Effector memory CD4-positive, alpha-beta T cell (primary cell): Measurements from ENCODE around the gene EP400.
"Not testable (repeated sequence)": the region's sequence is repeated elsewhere in the genome, so short reads cannot be mapped to it uniquely, and the experiment has no call there.

Source experiments
- DNase-seq, 3 donors: peaks; one replicate each; pipeline ENCODE4 v3.0.0-alpha.2; 2020
- H3K27ac ChIP-seq: 2 replicates; pipeline ENCODE4 v1.7.0; 2013; ENCODE audit warnings: mild to moderate bottlenecking, low read length, moderate library complexity; ENCODE audit not compliant: insufficient read depth, poor library complexity, severe bottlenecking
- H3K27me3 ChIP-seq: replicated peaks from 2 replicates; pipeline ENCODE4 v1.7.0; 2013; ENCODE audit warnings: mild to moderate bottlenecking, low read length; ENCODE audit not compliant: insufficient read depth, control insufficient read depth, poor library complexity, severe bottlenecking
- H3K36me3 ChIP-seq: 2 replicates; pipeline ENCODE4 v1.7.0; 2013; ENCODE audit warnings: mild to moderate bottlenecking, low read length, moderate library complexity; ENCODE audit not compliant: control insufficient read depth, insufficient read depth
- H3K4me1 ChIP-seq: 2 replicates; pipeline ENCODE4 v1.7.0; 2013; ENCODE audit warnings: low read length, mild to moderate bottlenecking; ENCODE audit not compliant: control insufficient read depth, insufficient read depth, poor library complexity, severe bottlenecking
- H3K4me3 ChIP-seq: 2 replicates; pipeline ENCODE4 v1.7.0; 2013; ENCODE audit warnings: low read length, low read depth, mild to moderate bottlenecking; ENCODE audit not compliant: insufficient read depth, poor library complexity, severe bottlenecking
- H3K9me3 ChIP-seq: 2 replicates; pipeline ENCODE4 v1.7.0; 2013; ENCODE audit warnings: mild to moderate bottlenecking, low read length, moderate library complexity; ENCODE audit not compliant: control insufficient read depth

EP400 gene

DNA sequence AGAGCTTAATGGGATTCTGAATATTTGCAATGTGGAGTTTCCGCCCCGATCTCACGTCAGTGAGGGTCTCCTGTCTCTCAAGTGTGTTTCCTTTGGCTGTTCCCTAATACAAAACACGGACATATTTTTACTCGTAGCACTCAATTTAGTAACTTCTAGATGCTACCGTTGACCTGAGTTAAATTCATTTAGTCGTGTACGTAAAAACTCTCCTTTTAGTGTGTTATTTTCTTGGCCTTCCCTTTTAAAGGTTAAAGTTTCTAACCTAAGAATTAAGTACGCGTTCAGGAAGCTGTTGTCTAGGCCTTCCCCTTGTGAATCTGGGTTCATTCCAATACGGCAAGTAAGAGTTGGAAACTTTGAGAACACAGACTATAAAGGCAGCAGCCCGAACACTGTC, 130.0 kb downstream of the EP400 start:
- H3K36me3 ChIP-seq = peaks cover 34% of the 10 kb centered on the region
- no peaks in the 10 kb centered on the region for H3K27me3 ChIP-seq
- no peak overlapping the region for H3K4me3 ChIP-seq
- peaks cover 5% of the 10 kb centered on the region for H3K4me1 ChIP-seq
- no peak overlapping the region for H3K27ac ChIP-seq
- no peaks in the 10 kb centered on the region for H3K9me3 ChIP-seq
- DNase-seq = no peak

DNA sequence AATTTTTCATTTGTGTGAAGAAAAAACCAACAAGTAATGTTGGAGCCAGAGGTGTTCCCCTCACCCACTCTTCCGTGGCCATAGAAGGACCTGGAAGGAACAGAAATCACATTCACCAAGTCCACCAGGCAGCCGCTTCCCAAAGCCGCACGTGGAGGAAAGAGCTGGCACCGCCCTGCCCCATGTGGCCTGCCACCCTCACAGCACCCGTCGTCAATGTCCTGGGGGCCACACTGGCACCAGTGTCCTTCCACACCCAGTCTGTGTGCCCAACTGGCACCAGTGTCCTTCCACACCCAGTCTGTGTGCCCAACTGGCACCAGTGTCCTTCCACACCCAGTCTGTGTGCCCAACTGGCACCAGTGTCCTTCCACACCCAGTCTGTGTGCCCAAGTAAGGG, 130.8 kb downstream of the EP400 start:
- H3K4me3 ChIP-seq, H3K27me3 ChIP-seq, H3K9me3 ChIP-seq, DNase-seq, H3K27ac ChIP-seq: not testable (repeated sequence)
- peaks cover 26% of the 10 kb centered on the region for H3K36me3 ChIP-seq
- H3K4me1 ChIP-seq = peaks cover 13% of the 10 kb centered on the region

DNA sequence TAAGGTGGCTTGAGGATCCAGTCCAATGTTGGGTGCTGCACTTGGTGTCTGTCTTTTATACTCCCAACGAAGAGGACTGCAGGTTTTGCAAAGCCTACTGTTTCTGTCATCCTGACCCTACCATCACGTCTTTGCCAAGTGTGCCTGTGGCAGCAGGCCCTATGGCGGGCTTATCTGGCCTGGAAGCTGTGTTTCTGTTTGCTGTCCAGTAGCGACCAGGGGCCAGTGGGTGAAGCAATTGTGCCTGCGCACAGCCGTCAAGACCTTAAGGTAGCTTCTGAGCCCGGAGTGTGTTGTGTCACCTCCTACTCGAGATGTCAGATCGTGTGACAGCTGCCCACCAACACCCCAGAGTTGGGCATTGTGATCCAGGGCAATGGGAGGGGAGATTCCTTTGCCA, 131.7 kb downstream of the EP400 start:
- no peak overlapping the region for H3K4me3 ChIP-seq
- peaks cover 20% of the 10 kb centered on the region for H3K36me3 ChIP-seq
- no peak overlapping the region for H3K27ac ChIP-seq
- no peaks in the 10 kb centered on the region for H3K27me3 ChIP-seq
- H3K4me1 ChIP-seq = peaks cover 15% of the 10 kb centered on the region
- H3K9me3 ChIP-seq = no peaks in the 10 kb centered on the region
- DNase-seq = no peak

DNA sequence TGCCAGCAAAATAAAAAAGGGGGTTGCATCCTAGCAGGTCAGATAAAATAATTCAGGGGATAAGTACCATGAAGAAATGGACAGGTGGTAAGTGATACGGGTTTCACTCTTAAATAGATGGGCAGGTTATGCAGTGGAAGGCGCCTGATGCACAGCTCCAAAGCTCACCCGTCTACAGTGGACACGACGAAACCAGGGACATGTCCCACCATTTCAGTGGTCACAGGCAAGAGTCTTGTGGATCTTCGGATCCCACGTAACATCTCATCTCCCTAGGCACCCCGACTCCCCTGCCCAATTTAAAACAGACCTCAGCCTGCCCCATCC, 133.8 kb downstream of the EP400 start:
- Histone ChIP-seq H3K36me3 (no peaks in the 10 kb centered on the region), H3K4me3 (peak overlapping the region; percentile 86), H3K4me1 (peaks cover 15% of the 10 kb centered on the region), H3K27ac (peak overlapping the region; percentile 4), H3K27me3 (no peaks in the 10 kb centered on the region), H3K9me3 (no peaks in the 10 kb centered on the region)
- DNase-seq = no peak

DNA sequence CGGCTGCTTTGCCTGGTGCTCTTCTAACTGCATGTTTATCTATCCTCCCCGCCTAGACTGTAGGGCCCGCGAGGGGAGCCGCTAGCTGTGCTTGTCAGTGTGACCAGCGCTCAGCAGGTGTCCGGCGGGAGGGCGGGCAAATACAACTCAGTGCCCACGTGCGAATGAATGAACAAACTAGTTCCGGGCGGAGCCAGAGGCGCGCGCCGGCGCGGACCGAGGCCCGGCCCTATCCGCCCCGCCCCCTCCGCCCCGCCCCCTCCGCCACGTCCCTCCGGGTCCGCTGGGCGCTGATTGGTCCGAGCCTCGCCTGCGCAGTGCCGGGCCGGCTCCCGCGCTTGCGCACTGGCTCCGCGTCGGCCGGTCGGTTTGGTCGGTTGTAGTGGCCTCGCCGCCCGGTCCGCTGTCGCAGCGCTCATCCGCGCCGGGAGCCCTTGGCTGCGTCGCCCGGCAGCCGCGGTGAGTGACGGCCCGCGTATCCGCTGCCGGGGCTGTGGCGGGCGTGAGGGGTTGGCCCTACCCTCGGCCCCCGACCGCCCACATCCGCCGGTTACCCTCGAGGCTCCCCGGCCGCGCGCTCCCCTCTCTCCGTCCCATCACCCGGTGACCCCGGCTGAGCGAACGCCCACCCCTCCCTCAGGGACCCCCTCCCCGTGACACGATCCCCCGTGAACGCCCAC, 134.3 kb downstream of the EP400 start:
- Histone ChIP-seq H3K4me1 (peaks cover 15% of the 10 kb centered on the region), H3K36me3 (no peaks in the 10 kb centered on the region)

DNA sequence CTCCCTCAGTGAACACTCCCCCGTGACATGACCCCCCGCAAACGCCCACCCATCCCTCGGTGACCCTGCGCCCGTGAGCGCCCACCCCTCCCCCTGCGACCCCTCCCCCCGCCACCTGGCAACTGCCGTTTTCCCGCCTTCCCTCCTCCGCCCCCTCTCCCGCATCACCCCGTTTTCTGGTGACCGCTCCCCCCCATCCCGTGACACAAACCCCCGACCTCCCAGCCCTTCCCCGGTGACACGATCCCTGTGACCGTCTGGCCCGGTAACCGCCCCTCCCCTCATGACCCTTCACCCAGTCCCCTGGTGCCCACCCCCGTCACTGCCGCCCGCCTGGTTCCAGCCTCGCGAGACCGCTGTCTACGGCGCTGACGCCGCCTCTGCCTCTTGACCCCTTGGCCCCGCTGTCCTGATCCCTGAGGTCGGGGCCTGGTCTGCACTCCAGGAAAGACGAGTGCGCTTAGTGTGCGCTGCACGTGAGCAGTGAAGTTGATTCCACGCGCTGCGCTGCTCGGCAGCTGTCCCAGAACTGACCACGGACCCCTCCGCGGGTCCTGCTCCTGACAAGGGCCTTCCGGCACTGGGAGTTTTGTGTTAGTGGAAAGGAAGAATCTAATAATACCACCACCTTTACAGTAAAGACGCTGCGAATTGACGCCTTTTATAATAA, 135.0 kb downstream of the EP400 start:
- Histone ChIP-seq H3K4me3 (peak overlapping the region; percentile 86), H3K27me3 (no peaks in the 10 kb centered on the region), H3K4me1 (peaks cover 15% of the 10 kb centered on the region), H3K36me3 (no peaks in the 10 kb centered on the region), H3K9me3 (no peaks in the 10 kb centered on the region), H3K27ac (peak overlapping the region; percentile 78)
- DNase-seq = peak; percentile 33 to 58 (median 44)

More for the DNA sequence above, 134.3 kb downstream of the EP400 start:
- Histone ChIP-seq H3K27ac (peak overlapping the region; percentile 78), H3K9me3 (no peaks in the 10 kb centered on the region), H3K27me3 (no peaks in the 10 kb centered on the region), H3K4me3 (peak overlapping the region; percentile 86)
- peak; percentile 83 to 86 (median 86) for DNase-seq

DNA sequence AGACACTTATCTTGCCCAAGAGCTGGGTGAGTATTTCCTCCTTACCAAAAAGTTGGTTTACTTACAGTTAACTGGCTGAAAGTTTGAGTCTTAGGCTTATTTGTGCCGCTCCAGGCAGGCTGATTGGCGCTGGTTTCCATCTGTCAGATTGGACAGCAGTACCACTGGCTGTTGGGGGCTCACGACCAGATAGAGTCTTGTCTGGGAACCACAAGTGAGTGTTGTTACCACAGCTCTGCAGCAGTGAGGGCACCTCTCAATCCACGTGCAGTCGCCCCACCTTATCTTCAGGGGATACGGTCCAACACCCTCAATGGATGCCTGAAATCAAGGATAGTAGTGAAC, 135.5 kb downstream of the EP400 start:
- H3K4me1 ChIP-seq = peaks cover 15% of the 10 kb centered on the region
- H3K27ac ChIP-seq = peak overlapping the region; percentile 78
- peak overlapping the region; percentile 86 for H3K4me3 ChIP-seq
- H3K36me3 ChIP-seq = no peaks in the 10 kb centered on the region
- H3K27me3 ChIP-seq = no peaks in the 10 kb centered on the region
- no peak for DNase-seq
- no peaks in the 10 kb centered on the region for H3K9me3 ChIP-seq

DNA sequence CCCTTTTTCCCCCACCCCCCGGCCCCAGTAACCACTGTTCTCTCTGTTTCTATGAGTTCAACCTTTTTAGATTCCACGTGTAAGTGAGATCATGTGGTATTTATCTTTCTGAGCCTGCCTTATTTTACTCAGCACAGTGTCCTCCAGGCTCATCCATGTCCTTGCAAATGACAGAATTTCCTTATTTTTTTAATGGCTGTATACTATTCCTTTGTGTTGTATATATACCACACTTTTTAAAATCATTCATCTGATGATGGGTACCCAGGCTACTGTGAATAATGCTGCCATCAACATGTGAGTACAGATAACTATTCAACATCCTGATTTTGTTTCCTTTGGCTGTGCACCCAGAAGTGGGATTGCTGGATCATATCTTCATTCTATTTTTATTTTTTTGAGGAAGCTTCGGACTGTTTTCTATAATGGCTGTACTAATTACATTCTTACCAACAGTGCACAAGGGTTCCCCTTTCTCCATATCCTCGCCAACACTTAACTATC, 139.7 kb downstream of the EP400 start:
- Histone ChIP-seq H3K36me3 (no peaks in the 10 kb centered on the region), H3K4me3 (no peak overlapping the region), H3K27ac (no peak overlapping the region), H3K27me3 (no peaks in the 10 kb centered on the region), H3K9me3 (no peaks in the 10 kb centered on the region), H3K4me1 (peaks cover 11% of the 10 kb centered on the region)
- no peak for DNase-seq

DNA sequence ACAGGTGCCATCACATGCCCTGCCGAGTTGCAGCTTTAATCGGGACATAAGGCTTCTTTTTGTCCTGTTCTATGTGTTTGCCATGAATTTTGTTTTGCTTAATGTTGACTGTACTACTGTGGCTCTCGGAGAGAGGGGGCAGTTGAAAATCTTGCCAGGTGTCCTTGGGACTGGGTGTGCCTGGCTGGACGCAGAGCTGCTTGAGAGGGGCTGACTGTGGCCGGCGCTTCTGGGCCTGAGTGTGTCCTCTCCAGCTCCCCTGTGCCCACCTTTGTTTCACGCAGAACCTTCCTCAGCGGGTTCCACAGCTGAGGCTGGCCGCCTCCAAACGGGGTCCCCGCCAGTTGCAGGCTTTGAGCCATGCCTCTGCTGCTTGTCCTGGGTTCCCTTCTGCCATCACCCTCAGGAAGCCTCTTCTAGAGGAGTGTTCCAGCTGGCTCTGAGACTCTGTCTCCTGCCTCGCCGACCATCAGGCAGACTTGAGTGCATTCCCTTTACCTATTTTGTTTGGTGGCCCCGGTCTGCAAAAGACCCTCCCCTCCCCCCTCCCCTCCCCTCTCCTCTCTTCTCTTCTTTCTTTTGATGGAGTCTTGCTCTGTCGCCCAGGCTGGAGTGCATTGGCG, 144.6 kb downstream of the EP400 start:
- Histone ChIP-seq H3K9me3 (no peaks in the 10 kb centered on the region), H3K4me1 (no peaks in the 10 kb centered on the region), H3K27ac (no peak overlapping the region), H3K27me3 (no peaks in the 10 kb centered on the region), H3K36me3 (no peaks in the 10 kb centered on the region), H3K4me3 (no peak overlapping the region)
- DNase-seq = no peak
